Measurements from ENCODE around the gene HMCN1.

GRCh38 chr1:185864889-185865517, 130.8 kb downstream of the HMCN1 start:
- TF ChIP-seq, protein P1, sequence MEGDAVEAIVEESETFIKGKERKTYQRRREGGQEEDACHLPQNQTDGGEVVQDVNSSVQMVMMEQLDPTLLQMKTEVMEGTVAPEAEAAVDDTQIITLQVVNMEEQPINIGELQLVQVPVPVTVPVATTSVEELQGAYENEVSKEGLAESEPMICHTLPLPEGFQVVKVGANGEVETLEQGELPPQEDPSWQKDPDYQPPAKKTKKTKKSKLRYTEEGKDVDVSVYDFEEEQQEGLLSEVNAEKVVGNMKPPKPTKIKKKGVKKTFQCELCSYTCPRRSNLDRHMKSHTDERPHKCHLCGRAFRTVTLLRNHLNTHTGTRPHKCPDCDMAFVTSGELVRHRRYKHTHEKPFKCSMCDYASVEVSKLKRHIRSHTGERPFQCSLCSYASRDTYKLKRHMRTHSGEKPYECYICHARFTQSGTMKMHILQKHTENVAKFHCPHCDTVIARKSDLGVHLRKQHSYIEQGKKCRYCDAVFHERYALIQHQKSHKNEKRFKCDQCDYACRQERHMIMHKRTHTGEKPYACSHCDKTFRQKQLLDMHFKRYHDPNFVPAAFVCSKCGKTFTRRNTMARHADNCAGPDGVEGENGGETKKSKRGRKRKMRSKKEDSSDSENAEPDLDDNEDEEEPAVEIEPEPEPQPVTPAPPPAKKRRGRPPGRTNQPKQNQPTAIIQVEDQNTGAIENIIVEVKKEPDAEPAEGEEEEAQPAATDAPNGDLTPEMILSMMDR (IDR thresholded peaks at IDR 0.05): peak in 1 of 6 experiments; percentile 10
- TF ChIP-seq POLR2A (IDR thresholded peaks at IDR 0.05): peak in 1 of 2 donors; percentile 54

Data from thyroid gland (tissue), 4 donors.